Caco-2 (cell line): ENCODE results near the gene MNS1. TPM values are rescaled to one million over a fixed set of nuclear protein-coding genes. Genes with fewer than 3 reads are reported as not detected.

Experiments used
- BruUV-seq: library from RNA; stranded (reverse); fragments of 400-500 nt; replicated peaks from 2 replicates; lab custom pipeline; 2021; lab: Mats Ljungman, UMichigan
- CTCF ChIA-PET: fragments of 300-600 bp; sonication (Branson Sonifier 250); formaldehyde crosslinking; loops from one replicate; lab custom pipeline; 2022; ENCODE audit warnings: antibody characterized with exemption; lab: Charles Lee
- POLR2A ChIA-PET: fragments of 300-600 bp; sonication (Branson Sonifier 250); formaldehyde crosslinking; loops from one replicate; lab custom pipeline; 2022; ENCODE audit warnings: antibody characterized with exemption; lab: Charles Lee
- DNase-seq, 2 experiments: peaks; one replicate each; pipeline versions ENCODE4 v3.0.0 to v3.0.0-alpha.2; 2020 to 2022
- H3K27me3 ChIP-seq: replicated peaks from 2 replicates; pipeline ENCODE4 v1.6.0; 2011; ENCODE audit warnings: low read length; ENCODE audit not compliant: control insufficient read depth, insufficient read depth
- H3K36me3 ChIP-seq: 2 replicates; pipeline ENCODE4 v1.5.1; 2011; ENCODE audit warnings: low read length; ENCODE audit not compliant: control insufficient read depth, insufficient read depth
- H3K4me1 ChIP-seq: fragments of 250-450 bp; sonication (Bioruptor Pico); 2 replicates; pipeline ENCODE4 v1.5.1; 2020; ENCODE audit warnings: mild to moderate bottlenecking
- H3K4me3 ChIP-seq: 2 replicates; pipeline ENCODE4 v1.5.1; 2011; ENCODE audit warnings: low read depth, mild to moderate bottlenecking, control low read depth, low read length
- H3K9me3 ChIP-seq: fragments of 250-450 bp; sonication (Bioruptor Pico); 2 replicates; pipeline ENCODE4 v1.5.1; 2020; ENCODE audit warnings: mild to moderate bottlenecking, moderate library complexity
- H3K27ac Mint-ChIP-seq: one replicate; pipeline ENCODE4 v1.8.0; 2022; ENCODE audit warnings: mixed read lengths; ENCODE audit not compliant: unreplicated experiment
- H3K27me3 Mint-ChIP-seq: one replicate; pipeline ENCODE4 v1.8.0; 2022; ENCODE audit warnings: mixed read lengths; ENCODE audit not compliant: insufficient read depth, unreplicated experiment
- H3K36me3 Mint-ChIP-seq: one replicate; pipeline ENCODE4 v1.8.0; 2022; ENCODE audit warnings: mild to moderate bottlenecking, mixed read lengths; ENCODE audit not compliant: insufficient read depth, unreplicated experiment
- H3K4me1 Mint-ChIP-seq: one replicate; pipeline ENCODE4 v1.8.0; 2022; ENCODE audit warnings: low read depth, mixed read lengths; ENCODE audit not compliant: unreplicated experiment
- H3K4me3 Mint-ChIP-seq: one replicate; pipeline ENCODE4 v1.8.0; 2022; ENCODE audit warnings: mild to moderate bottlenecking, moderate library complexity, mixed read lengths; ENCODE audit not compliant: unreplicated experiment
- H3K9me3 Mint-ChIP-seq: one replicate; pipeline ENCODE4 v1.8.0; 2022; ENCODE audit warnings: mixed read lengths; ENCODE audit not compliant: unreplicated experiment
- CTCF ChIP-seq, 2 experiments: fragments of 200-600 bp in 1 of 2; IDR thresholded peaks; 1 replicate in 1 of 2; 2 replicates in 1 of 2; pipeline versions ENCODE4 v1.5.1 to v1.8.0; 2011 to 2022; ENCODE audit warnings: antibody characterized with exemption in 1 of 2, control low read depth in 1 of 2, inconsistent platforms in 1 of 2, low read depth in 1 of 2, low read length in 1 of 2, mild to moderate bottlenecking in 1 of 2, moderate library complexity in 1 of 2; ENCODE audit not compliant: insufficient read depth in 1 of 2, severe bottlenecking in 1 of 2, unreplicated experiment in 1 of 2
- intact Hi-C: fragments of 100-400 bp; cut with micrococcal nuclease; formaldehyde crosslinking; loops from one replicate; pipeline ENCODE4 v1.10.0; 2022; ENCODE audit not compliant: unreplicated experiment
- total RNA-seq: library from RNA; stranded (reverse); gene quantifications from 2 replicates; pipeline ENCODE4 v1.2.3, GENCODE V29; 2022

Gene MNS1
- total RNA-seq, 1 experiment from 2014 or later = 2.6 TPM

GRCh38 chr15:56472278-56472677 lies 7.3 kb upstream of the MNS1 start:
- no peaks in the 10 kb centered on the region for H3K9me3 Mint-ChIP-seq
- BruUV-seq = no TSS peak
- Histone ChIP-seq H3K4me3 (no peak overlapping the region), H3K36me3 (no peaks in the 10 kb centered on the region), H3K27me3 (no peaks in the 10 kb centered on the region), H3K4me1 (no peaks in the 10 kb centered on the region), H3K9me3 (no peaks in the 10 kb centered on the region)
- no peak overlapping the region for H3K4me3 Mint-ChIP-seq
- no peak for TF ChIP-seq CTCF (IDR thresholded peaks at IDR 0.05; ENCODE audit: insufficient read depth in 1 of 2, low read depth in 1 of 2, low read length in 1 of 2, severe bottlenecking in 1 of 2, unreplicated experiment in 1 of 2)
- H3K4me1 Mint-ChIP-seq = no peaks in the 10 kb centered on the region
- POLR2A ChIA-PET = no interaction called here
- CTCF ChIA-PET = no interaction called here
- DNase-seq = no peak
- intact Hi-C loops = no loop called here
- H3K36me3 Mint-ChIP-seq = no peaks in the 10 kb centered on the region
- peaks cover 2% of the 10 kb centered on the region for H3K27me3 Mint-ChIP-seq
- no peak overlapping the region for H3K27ac Mint-ChIP-seq

GRCh38 chr15:56471440-56472069 lies 6.6 kb upstream of the MNS1 start:
- Histone ChIP-seq H3K36me3 (no peaks in the 10 kb centered on the region), H3K27me3 (no peaks in the 10 kb centered on the region), H3K4me1 (no peaks in the 10 kb centered on the region), H3K9me3 (no peaks in the 10 kb centered on the region), H3K4me3 (no peak overlapping the region)
- no peak for TF ChIP-seq CTCF (IDR thresholded peaks at IDR 0.05; ENCODE audit: insufficient read depth in 1 of 2, low read depth in 1 of 2, low read length in 1 of 2, severe bottlenecking in 1 of 2, unreplicated experiment in 1 of 2)
- CTCF ChIA-PET = no interaction called here
- no peak overlapping the region for H3K4me3 Mint-ChIP-seq
- H3K4me1 Mint-ChIP-seq = no peaks in the 10 kb centered on the region
- DNase-seq = no peak
- no peaks in the 10 kb centered on the region for H3K36me3 Mint-ChIP-seq
- no peaks in the 10 kb centered on the region for H3K9me3 Mint-ChIP-seq
- POLR2A ChIA-PET = interaction anchor here (0.6 kb wide), 1 partner anchor 244 kb away, joined by 3 read pairs; no protein-coding TSS in a partner anchor
- H3K27me3 Mint-ChIP-seq = peaks cover 2% of the 10 kb centered on the region
- no peak overlapping the region for H3K27ac Mint-ChIP-seq
- intact Hi-C loops = no loop called here
- no TSS peak for BruUV-seq

- no peak for TF ChIP-seq CTCF (IDR thresholded peaks at IDR 0.05; ENCODE audit: insufficient read depth in 1 of 2, low read depth in 1 of 2, low read length in 1 of 2, severe bottlenecking in 1 of 2, unreplicated experiment in 1 of 2)
- ChIA-PET CTCF (no interaction called here), POLR2A (no interaction called here)
- no peak for DNase-seq
- Histone ChIP-seq H3K4me3 (no peak overlapping the region), H3K4me1 (no peaks in the 10 kb centered on the region), H3K36me3 (no peaks in the 10 kb centered on the region), H3K27me3 (no peaks in the 10 kb centered on the region), H3K9me3 (no peaks in the 10 kb centered on the region)
- Mint-ChIP-seq H3K36me3 (peaks cover 6% of the 10 kb centered on the region), H3K4me1 (no peaks in the 10 kb centered on the region), H3K27ac (no peak overlapping the region), H3K27me3 (peaks cover 2% of the 10 kb centered on the region), H3K4me3 (no peak overlapping the region), H3K9me3 (no peaks in the 10 kb centered on the region)
- no TSS peak for BruUV-seq
- intact Hi-C loops = no loop called here
Observed at GRCh38 chr15:56469483-56469882, 4.5 kb upstream of the MNS1 start.
